CD14-positive monocyte (primary cell): ENCODE data around the gene TRIM47. TPM values are rescaled to one million over a fixed set of nuclear protein-coding genes. Genes with fewer than 3 reads are reported as not detected.
A peak's percentile ranks its signal among the peaks of the same experiment; 100 is the strongest.

Experiments used
- DNase-seq, 3 donors: peaks; one replicate each; pipeline ENCODE4 v3.0.0-alpha.2; 2011 to 2022
- H2AFZ ChIP-seq: 2 replicates; pipeline ENCODE4 v1.6.0; 2012; ENCODE audit warnings: mild to moderate bottlenecking, low read depth, low read length, inconsistent platforms; ENCODE audit not compliant: insufficient read depth, poor library complexity, severe bottlenecking
- H3K27ac ChIP-seq, 2 donors: 1 replicate in 1 of 2; 2 replicates in 1 of 2; pipeline ENCODE4 v1.5.1; 2012 to 2013; ENCODE audit warnings: low read length in 2 of 2, control low read depth in 1 of 2, inconsistent platforms in 1 of 2, low read depth in 1 of 2, mild to moderate bottlenecking in 1 of 2
- H3K27me3 ChIP-seq, 2 donors: one replicate each; pipeline versions ENCODE4 v1.6.0 to v1.6.1; 2011 to 2013; ENCODE audit warnings: low read length in 2 of 2; ENCODE audit not compliant: control insufficient read depth in 2 of 2, insufficient read depth in 2 of 2
- H3K36me3 ChIP-seq, 2 donors: replicated peaks in 1 of 2; 1 replicate in 1 of 2; 2 replicates in 1 of 2; pipeline versions ENCODE4 v1.5.1 to v1.6.1; 2012 to 2013; ENCODE audit warnings: low read length in 2 of 2, control low read depth in 1 of 2, inconsistent platforms in 1 of 2, mild to moderate bottlenecking in 1 of 2; ENCODE audit not compliant: insufficient read depth in 2 of 2, control insufficient read depth in 1 of 2
- H3K4me1 ChIP-seq, 2 donors: 1 replicate in 1 of 2; 2 replicates in 1 of 2; pipeline versions ENCODE4 v1.5.1 to v1.6.1; 2012 to 2013; ENCODE audit warnings: low read length in 2 of 2, control low read depth in 1 of 2, inconsistent platforms in 1 of 2, mild to moderate bottlenecking in 1 of 2, moderate library complexity in 1 of 2; ENCODE audit not compliant: insufficient read depth in 2 of 2, control insufficient read depth in 1 of 2
- H3K4me2 ChIP-seq: replicated peaks from 2 replicates; pipeline ENCODE3; 2012; ENCODE audit warnings: low read length, moderate library complexity, mild to moderate bottlenecking; ENCODE audit not compliant: poor library complexity, severe bottlenecking; ENCODE audit errors: extremely low read depth
- H3K4me3 ChIP-seq, 3 experiments: fragments of 200-600 bp in 1 of 3; sonication (generic) in 1 of 3; replicated peaks in 1 of 3; 1 replicate in 2 of 3; 2 replicates in 1 of 3; pipeline ENCODE4 v1.5.1; 2011 to 2013; ENCODE audit warnings: low read length in 3 of 3, mild to moderate bottlenecking in 3 of 3, control low read depth in 2 of 3, low read depth in 2 of 3, inconsistent platforms in 1 of 3, moderate library complexity in 1 of 3
- H3K79me2 ChIP-seq: 2 replicates; pipeline ENCODE4 v1.6.0; 2012; ENCODE audit warnings: mild to moderate bottlenecking, control low read depth, inconsistent platforms, low read length, moderate library complexity; ENCODE audit not compliant: insufficient read depth
- H3K9ac ChIP-seq: 2 replicates; pipeline ENCODE4 v1.6.0; 2017; ENCODE audit warnings: low read length, mild to moderate bottlenecking; ENCODE audit not compliant: insufficient read depth, poor library complexity, severe bottlenecking
- H3K9me3 ChIP-seq, 2 donors: replicated peaks in 1 of 2; 1 replicate in 1 of 2; 2 replicates in 1 of 2; pipeline versions ENCODE4 v1.5.1 to v1.6.1; 2012 to 2013; ENCODE audit warnings: low read length in 2 of 2, control low read depth in 1 of 2; ENCODE audit not compliant: control insufficient read depth in 1 of 2, insufficient read depth in 1 of 2
- H4K20me1 ChIP-seq: 2 replicates; pipeline ENCODE4 v1.6.0; 2012; ENCODE audit warnings: mild to moderate bottlenecking, low read length, control low read depth, moderate library complexity; ENCODE audit not compliant: insufficient read depth
- H3K27ac Mint-ChIP-seq, 7 donors: one replicate each; pipeline ENCODE4 v1.8.0; 2020; ENCODE audit warnings: mild to moderate bottlenecking in 7 of 7, mixed read lengths in 7 of 7, moderate library complexity in 6 of 7, inconsistent platforms in 2 of 7
- H3K27me3 Mint-ChIP-seq, 3 donors: one replicate each; pipeline ENCODE4 v1.8.0; 2021 to 2022; ENCODE audit warnings: low read depth in 3 of 3, mild to moderate bottlenecking in 3 of 3, mixed read lengths in 3 of 3, moderate library complexity in 3 of 3, inconsistent platforms in 1 of 3
- H3K36me3 Mint-ChIP-seq, 2 donors: one replicate each; pipeline ENCODE4 v1.8.0; 2020; ENCODE audit warnings: mixed read lengths in 2 of 2, inconsistent platforms in 1 of 2, mild to moderate bottlenecking in 1 of 2
- H3K4me1 Mint-ChIP-seq: one replicate; pipeline ENCODE4 v1.8.0; 2020; ENCODE audit warnings: mild to moderate bottlenecking, mixed read lengths
- H3K4me3 Mint-ChIP-seq, 2 donors: one replicate each; pipeline ENCODE4 v1.8.0; 2020; ENCODE audit warnings: mild to moderate bottlenecking in 2 of 2, mixed read lengths in 2 of 2, moderate library complexity in 1 of 2
- H3K9me3 Mint-ChIP-seq, 7 donors: one replicate each; pipeline ENCODE4 v1.8.0; 2020 to 2022; ENCODE audit warnings: mixed read lengths in 7 of 7, mild to moderate bottlenecking in 6 of 7, moderate library complexity in 6 of 7, inconsistent platforms in 2 of 7
- CTCF ChIP-seq: fragments of 200-600 bp; IDR thresholded peaks from one replicate; pipeline ENCODE4 v1.8.0; 2022; ENCODE audit warnings: antibody characterized with exemption, mild to moderate bottlenecking
- WGBS: methylation state at CpG from one replicate; pipeline ENCODE4 v1.1.5; 2013; ENCODE audit warnings: missing lambda C conversion rate; ENCODE audit not compliant: insufficient coverage; 5-methylcytosine and 5-hydroxymethylcytosine counted together
- intact Hi-C, 2 donors: fragments of 100-400 bp; cut with micrococcal nuclease; formaldehyde crosslinking; loops; one replicate each; pipeline versions ENCODE4 v1.15.0 to v1.15.1; 2023
- polyA plus RNA-seq, 3 donors: library from polyadenylated mRNA; depleted of rRNA in 1 of 3; unstranded in 2 of 3; stranded (reverse) in 1 of 3; fragments of 300-500 nt in 2 of 3; fragments of >200 nt in 1 of 3; fragmentation: Illumina TruSeq in 2 of 3; gene quantifications; 1 replicate in 2 of 3; 2 replicates in 1 of 3; pipeline ENCODE4 v1.2.3, GENCODE V29; 2012 to 2021

The TRIM47 gene
- polyA plus RNA-seq, 3 donors: 0.20 TPM; not detected in 2

- Histone ChIP-seq H3K27me3 (no peaks in the 10 kb centered on the region), H3K4me3 (no peak overlapping the region), H4K20me1 (peaks cover 60% of the 10 kb centered on the region), H3K9me3 (no peaks in the 10 kb centered on the region), H3K4me2 (no peak overlapping the region), H2AFZ (no peak overlapping the region), H3K4me1 (peaks cover 10 to 16% of the 10 kb centered on the region in 2 donors), H3K79me2 (no peaks in the 10 kb centered on the region), H3K9ac (no peak overlapping the region), H3K27ac (no peak overlapping the region), H3K36me3 (peaks cover 51 to 85% of the 10 kb centered on the region in 2 donors)
- Mint-ChIP-seq H3K27ac (peak overlapping the region in 3 of 7 donors; percentile 27 to 77 (median 32)), H3K4me3 (no peak overlapping the region), H3K9me3 (no peaks in the 10 kb centered on the region), H3K36me3 (peaks cover 42 to 68% of the 10 kb centered on the region in 2 donors), H3K4me1 (peaks cover 18% of the 10 kb centered on the region), H3K27me3 (no peaks in the 10 kb centered on the region)
- no peak for DNase-seq
- intact Hi-C loops: loop anchor here in 1 of 2 donors (5.0 kb wide), 1 partner anchor 36 kb away; no protein-coding TSS in a partner anchor
- WGBS: 56% methylated on average over 8 of the region's 11 CpGs
- TF ChIP-seq CTCF: no peak
Measured at GRCh38 chr17:75828076-75828400, 50.3 kb downstream of the TRIM47 start.

GRCh38 chr17:75827308-75828075 lies 50.9 kb downstream of the TRIM47 start:
- Histone ChIP-seq H3K4me2 (no peak overlapping the region), H3K4me1 (peaks cover 5 to 10% of the 10 kb centered on the region in 2 donors), H3K9me3 (no peaks in the 10 kb centered on the region), H3K79me2 (no peaks in the 10 kb centered on the region), H3K36me3 (peaks cover 50 to 80% of the 10 kb centered on the region in 2 donors), H3K9ac (no peak overlapping the region), H3K27me3 (no peaks in the 10 kb centered on the region), H3K27ac (peak overlapping the region in 1 of 2 donors; percentile 41), H4K20me1 (peaks cover 54% of the 10 kb centered on the region), H3K4me3 (no peak overlapping the region), H2AFZ (no peak overlapping the region)
- Mint-ChIP-seq H3K36me3 (peaks cover 41 to 69% of the 10 kb centered on the region in 2 donors), H3K27me3 (no peaks in the 10 kb centered on the region), H3K4me1 (peaks cover 14% of the 10 kb centered on the region), H3K4me3 (peak overlapping the region in 1 of 2 donors; percentile 39), H3K27ac (peak overlapping the region in 3 of 7 donors; percentile 32 to 77 (median 33)), H3K9me3 (no peaks in the 10 kb centered on the region)
- intact Hi-C loops: loop anchor here in 1 of 2 donors (5.0 kb wide), 1 partner anchor 35 kb away; no protein-coding TSS in a partner anchor
- DNase-seq: peak; percentile 19 to 43 (median 42)
- peak; percentile 78 for TF ChIP-seq CTCF
- WGBS: 36% methylated on average over 18 of the region's 21 CpGs
